Astrocyte of the cerebellum (primary cell): Measurements from ENCODE around the gene PAN3.

Experiments
- DNase-seq: peaks from one replicate; pipeline ENCODE4 v3.0.0-alpha.2; 2011; ENCODE audit warnings: low read depth
- H3K4me3 ChIP-seq: 2 replicates; pipeline ENCODE4 v1.5.1; 2011; ENCODE audit warnings: mild to moderate bottlenecking, low read depth, low read length, moderate library complexity
- CTCF ChIP-seq: IDR thresholded peaks from 2 replicates; pipeline ENCODE4 v1.5.1; 2012; ENCODE audit warnings: low read length, low read depth, moderate library complexity, mild to moderate bottlenecking; ENCODE audit errors: missing control alignments
- in situ Hi-C: cut with HindIII; loops from 2 replicates; pipeline ENCODE4 v1.10.0; 2017; ENCODE audit warnings: low sequenced_read_pairs

Gene PAN3

GRCh38 chr13:28333204-28333881 is 195.0 kb downstream of the PAN3 start:
- in situ Hi-C loops = no loop called here
- no peak for DNase-seq
- H3K4me3 ChIP-seq = no peak overlapping the region
- no peak for TF ChIP-seq CTCF

- no peak for TF ChIP-seq CTCF
- in situ Hi-C loops = no loop called here
- DNase-seq = no peak
Observed at GRCh38 chr13:28336193-28336657, 197.9 kb downstream of the PAN3 start.

GRCh38 chr13:28337166-28338005 is 199.0 kb downstream of the PAN3 start:
- peak; percentile 47 for DNase-seq
- in situ Hi-C loops = no loop called here
- H3K4me3 ChIP-seq = no peak overlapping the region
- TF ChIP-seq CTCF = no peak

More at GRCh38 chr13:28336193-28336657, 197.9 kb downstream of the PAN3 start:
- H3K4me3 ChIP-seq = no peak overlapping the region

- H3K4me3 ChIP-seq = no peak overlapping the region
- peak; percentile 80 for DNase-seq
- in situ Hi-C loops = no loop called here
- no peak for TF ChIP-seq CTCF
Observed at GRCh38 chr13:28338006-28338574, 199.7 kb downstream of the PAN3 start.

- no peak for TF ChIP-seq CTCF
- no peak for DNase-seq
- H3K4me3 ChIP-seq = no peak overlapping the region
- in situ Hi-C loops = no loop called here
Observed at GRCh38 chr13:28338742-28339141, 200.4 kb downstream of the PAN3 start.

GRCh38 chr13:28339419-28339818 is 201.1 kb downstream of the PAN3 start:
- H3K4me3 ChIP-seq = no peak overlapping the region
- TF ChIP-seq CTCF = no peak
- no peak for DNase-seq
- in situ Hi-C loops = no loop called here
